Stimulated activated CD8-positive, alpha-beta memory T cell treated with anti-CD3 and anti-CD28 coated beads, Interleukin-2, amount 100 ng/mL, for 1 hour (primary cell): ENCODE results near the gene EML3.
"Not testable (repeated sequence)": the region's sequence is repeated elsewhere in the genome, so short reads cannot be mapped to it uniquely, and the experiment has no call there.

ENCODE experiments used
- DNase-seq, 2 donors: peaks; one replicate each; pipeline ENCODE4 v3.0.0-alpha.2; 2020; ENCODE audit warnings: low read depth in 2 of 2

Gene EML3

GRCh38 chr11:62616957-62617356, 4.4 kb upstream of the EML3 start:
- not testable (repeated sequence) for DNase-seq

GRCh38 chr11:62615521-62615920, 2.9 kb upstream of the EML3 start:
- DNase-seq, result no peak

- no peak for DNase-seq
Measured at GRCh38 chr11:62614275-62614674, 1.7 kb upstream of the EML3 start.

- DNase-seq, result no peak
Measured at GRCh38 chr11:62613291-62613778, 760 bp upstream of the EML3 start.

- no peak for DNase-seq
Measured at GRCh38 chr11:62611705-62612365, 740 bp downstream of the EML3 start.

GRCh38 chr11:62610814-62611704, 1.5 kb downstream of the EML3 start:
- DNase-seq, result no peak

GRCh38 chr11:62610403-62610802, 2.2 kb downstream of the EML3 start:
- no peak for DNase-seq

- no peak for DNase-seq
Measured at GRCh38 chr11:62608776-62609175, 3.8 kb downstream of the EML3 start.

GRCh38 chr11:62607714-62608113, 4.9 kb downstream of the EML3 start:
- no peak for DNase-seq

- DNase-seq, result no peak
Measured at GRCh38 chr11:62605902-62606301, 6.7 kb downstream of the EML3 start.

GRCh38 chr11:62605467-62605866, 7.1 kb downstream of the EML3 start:
- no peak for DNase-seq

GRCh38 chr11:62604460-62605120, 8.0 kb downstream of the EML3 start:
- DNase-seq, result no peak

GRCh38 chr11:62603776-62604299, 8.7 kb downstream of the EML3 start:
- no peak for DNase-seq

- DNase-seq, result no peak
Measured at GRCh38 chr11:62603072-62603408, 9.5 kb downstream of the EML3 start.

GRCh38 chr11:62602141-62603071, 10.2 kb downstream of the EML3 start:
- DNase-seq, result no peak

- DNase-seq, result peak; percentile 98 to 99
Measured at GRCh38 chr11:62601372-62602140, 11.0 kb downstream of the EML3 start, which contains the start of gene MTA2. Gene MTA2 (minus strand): TSS chr11:62601865. CDS start chr11:62601450, 415 bp downstream.

GRCh38 chr11:62601122-62601371, 11.5 kb downstream of the EML3 start:
- DNase-seq, result no peak

- DNase-seq, result no peak
Measured at GRCh38 chr11:62600367-62601121, 12.0 kb downstream of the EML3 start.

- DNase-seq, result no peak
Measured at GRCh38 chr11:62599901-62600300, 12.7 kb downstream of the EML3 start.
